ENCODE data around the gene GSTM1. TPM values are rescaled to one million over a fixed set of nuclear protein-coding genes. Genes with fewer than 3 reads are reported as not detected.

Gene GSTM1
- total and polyA plus RNA-seq, 2 donors (not counting 1 experiment from before 2014, with no cell fraction given), result 30.5 to 40.0 TPM

- H3K4me1 Mint-ChIP-seq, result no peaks in the 10 kb centered on the region
- Histone ChIP-seq H3K27me3 (replicated peaks in 1 of 4; ENCODE audit: control extremely low read depth in 1 of 4, control insufficient read depth in 3 of 4, insufficient read depth in 4 of 4, low read length in 3 of 4) (no peaks in the 10 kb centered on the region), H3K27ac (ENCODE audit: low read length in 2 of 2) (no peak overlapping the region), H3K9me3 (ENCODE audit: control extremely low read depth in 1 of 3, control insufficient read depth in 2 of 3, insufficient read depth in 1 of 3, low read length in 2 of 3) (no peaks in the 10 kb centered on the region), H3K4me1 (ENCODE audit: control insufficient read depth in 2 of 2, insufficient read depth in 2 of 2, low read length in 2 of 2) (no peaks in the 10 kb centered on the region), H3K4me3 (ENCODE audit: control extremely low read depth in 1 of 5, extremely low read depth in 1 of 5, insufficient read depth in 1 of 5, low read depth in 2 of 5, low read length in 4 of 5) (no peak overlapping the region), H3K79me2 (ENCODE audit: control insufficient read depth, insufficient read depth, low read length) (no peaks in the 10 kb centered on the region), H3K9ac (ENCODE audit: low read length) (no peak overlapping the region), H3K4me2 (replicated peaks; ENCODE audit: low read depth, low read length, poor library complexity, severe bottlenecking) (no peak overlapping the region), H2AFZ (ENCODE audit: insufficient read depth, low read depth, low read length, poor library complexity, severe bottlenecking) (no peak overlapping the region), H4K20me1 (ENCODE audit: control insufficient read depth, insufficient read depth, low read length, poor library complexity, severe bottlenecking) (no peaks in the 10 kb centered on the region), H3K36me3 (replicated peaks in 1 of 2; ENCODE audit: control extremely low read depth in 1 of 2, control insufficient read depth in 1 of 2, extremely low read depth in 1 of 2, insufficient read depth in 2 of 2, low read length in 1 of 2) (no peaks in the 10 kb centered on the region)
- H3K27ac Mint-ChIP-seq, result no peak overlapping the region
- peaks cover 15% of the 10 kb centered on the region for H3K27me3 Mint-ChIP-seq
- intact Hi-C loops (cut with micrococcal nuclease), result no loop called here
- ATAC-seq (ENCODE audit: low read depth) (no peak), DNase-seq (no peak)
- no peaks in the 10 kb centered on the region for H3K9me3 Mint-ChIP-seq (ENCODE audit: insufficient read depth)
- CTCF ChIA-PET, result no interaction called here
- H3K4me3 Mint-ChIP-seq, result no peak overlapping the region
- no peak for TF ChIP-seq CTCF (IDR thresholded peaks at IDR 0.05)
- TF ChIP-seq EZH2 (IDR thresholded peaks at IDR 0.05; ENCODE audit: borderline replicate concordance, insufficient read depth, low read depth, low read length, poor library complexity, severe bottlenecking), result no peak
- POLR2A ChIA-PET, result no interaction called here
- WGBS (ENCODE audit: insufficient coverage), result no CpG with 5 or more reads among the region's 5 CpGs
These were observed 37.3 kb downstream of the GSTM1 start for GRCh38 chr1:109724933-109725332.

GRCh38 chr1:109725510-109725909, 37.9 kb downstream of the GSTM1 start:
- no peak overlapping the region for H3K4me3 Mint-ChIP-seq
- no peak for DNase-seq
- Histone ChIP-seq H3K4me2 (replicated peaks; ENCODE audit: low read depth, low read length, poor library complexity, severe bottlenecking) (no peak overlapping the region), H3K27ac (ENCODE audit: low read length in 2 of 2) (no peak overlapping the region), H2AFZ (ENCODE audit: insufficient read depth, low read depth, low read length, poor library complexity, severe bottlenecking) (no peak overlapping the region), H4K20me1 (ENCODE audit: control insufficient read depth, insufficient read depth, low read length, poor library complexity, severe bottlenecking) (no peaks in the 10 kb centered on the region), H3K27me3 (replicated peaks in 1 of 4; ENCODE audit: control extremely low read depth in 1 of 4, control insufficient read depth in 3 of 4, insufficient read depth in 4 of 4, low read length in 3 of 4) (no peaks in the 10 kb centered on the region), H3K4me1 (ENCODE audit: control insufficient read depth in 2 of 2, insufficient read depth in 2 of 2, low read length in 2 of 2) (no peaks in the 10 kb centered on the region), H3K79me2 (ENCODE audit: control insufficient read depth, insufficient read depth, low read length) (no peaks in the 10 kb centered on the region), H3K36me3 (replicated peaks in 1 of 2; ENCODE audit: control extremely low read depth in 1 of 2, control insufficient read depth in 1 of 2, extremely low read depth in 1 of 2, insufficient read depth in 2 of 2, low read length in 1 of 2) (no peaks in the 10 kb centered on the region), H3K9ac (ENCODE audit: low read length) (no peak overlapping the region), H3K9me3 (ENCODE audit: control extremely low read depth in 1 of 3, control insufficient read depth in 2 of 3, insufficient read depth in 1 of 3, low read length in 2 of 3) (no peaks in the 10 kb centered on the region), H3K4me3 (ENCODE audit: control extremely low read depth in 1 of 5, extremely low read depth in 1 of 5, insufficient read depth in 1 of 5, low read depth in 2 of 5, low read length in 4 of 5) (no peak overlapping the region)
- intact Hi-C loops (cut with micrococcal nuclease), result no loop called here
- 96% methylated on average over 3 of the region's 4 CpGs for WGBS (ENCODE audit: insufficient coverage)
- no peak for ATAC-seq (ENCODE audit: low read depth)
- TF ChIP-seq CTCF (IDR thresholded peaks at IDR 0.05) (no peak), EZH2 (IDR thresholded peaks at IDR 0.05; ENCODE audit: borderline replicate concordance, insufficient read depth, low read depth, low read length, poor library complexity, severe bottlenecking) (no peak)
- CTCF ChIA-PET, result no interaction called here
- no peaks in the 10 kb centered on the region for H3K4me1 Mint-ChIP-seq
- peaks cover 15% of the 10 kb centered on the region for H3K27me3 Mint-ChIP-seq
- no peak overlapping the region for H3K27ac Mint-ChIP-seq
- POLR2A ChIA-PET, result no interaction called here
- no peaks in the 10 kb centered on the region for H3K9me3 Mint-ChIP-seq (ENCODE audit: insufficient read depth)
